Measurements from ENCODE around the gene FGF21.
A peak's percentile ranks its signal among the peaks of the same experiment; 100 is the strongest.
"Not testable (repeated sequence)": the region's sequence is repeated elsewhere in the genome, so short reads cannot be mapped to it uniquely, and the experiment has no call there.

Gene FGF21, protein sequence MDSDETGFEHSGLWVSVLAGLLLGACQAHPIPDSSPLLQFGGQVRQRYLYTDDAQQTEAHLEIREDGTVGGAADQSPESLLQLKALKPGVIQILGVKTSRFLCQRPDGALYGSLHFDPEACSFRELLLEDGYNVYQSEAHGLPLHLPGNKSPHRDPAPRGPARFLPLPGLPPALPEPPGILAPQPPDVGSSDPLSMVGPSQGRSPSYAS

DNA sequence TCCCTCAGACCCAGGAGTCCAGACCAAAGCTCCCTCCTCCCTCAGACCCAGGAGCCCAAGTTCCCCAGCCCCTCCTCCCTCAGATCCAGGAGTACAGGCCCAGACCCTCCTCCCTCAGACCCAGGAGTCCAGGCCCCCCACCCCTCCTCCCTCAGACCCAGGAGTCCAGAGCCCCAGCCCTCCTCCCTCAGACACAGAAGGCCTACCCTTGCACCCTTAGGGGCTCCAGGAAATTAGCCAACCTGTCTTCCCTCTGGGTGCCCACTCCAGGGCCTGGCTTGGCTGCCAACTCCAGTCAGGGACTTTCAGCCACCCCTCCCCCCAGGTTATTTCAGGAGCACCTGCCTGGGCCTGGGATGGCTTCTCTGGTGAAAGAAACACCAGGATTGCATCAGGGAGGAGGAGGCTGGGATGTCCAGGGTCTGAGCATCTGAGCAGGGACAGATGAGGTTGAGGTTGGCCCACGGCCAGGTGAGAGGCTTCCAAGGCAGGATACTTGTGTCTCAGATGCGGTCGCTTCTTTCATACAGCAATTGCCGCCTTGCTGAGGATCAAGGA lies at the start of gene FGF21:
Gene FGF21, plus strand, starts transcription at position 441 of the 558 bp plus-strand sequence. CDS start 713 bp downstream, outside the sequence.
- DNase-seq, result no peak

DNA sequence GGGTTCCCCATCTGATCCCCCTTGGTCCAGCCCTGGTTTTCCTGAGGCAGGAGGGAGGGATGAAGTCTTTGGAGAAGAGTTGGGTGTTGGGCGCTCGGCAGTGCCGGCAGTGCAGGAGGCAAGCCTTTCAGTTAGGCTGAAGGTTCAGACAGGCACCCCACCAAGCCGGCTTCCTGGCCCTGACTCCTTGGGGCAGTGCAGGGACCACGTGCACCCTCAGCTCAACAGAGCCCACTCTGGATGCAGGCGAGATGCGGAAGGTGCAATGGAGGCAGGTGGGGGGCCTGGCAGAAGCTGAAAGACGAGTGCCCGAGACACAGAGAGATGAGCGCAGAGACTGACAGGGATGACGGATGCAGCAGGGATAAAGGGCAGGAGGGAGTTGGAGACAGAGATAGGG lies 46.9 kb upstream of the FGF21 start:
- DNase-seq, result no peak

DNA sequence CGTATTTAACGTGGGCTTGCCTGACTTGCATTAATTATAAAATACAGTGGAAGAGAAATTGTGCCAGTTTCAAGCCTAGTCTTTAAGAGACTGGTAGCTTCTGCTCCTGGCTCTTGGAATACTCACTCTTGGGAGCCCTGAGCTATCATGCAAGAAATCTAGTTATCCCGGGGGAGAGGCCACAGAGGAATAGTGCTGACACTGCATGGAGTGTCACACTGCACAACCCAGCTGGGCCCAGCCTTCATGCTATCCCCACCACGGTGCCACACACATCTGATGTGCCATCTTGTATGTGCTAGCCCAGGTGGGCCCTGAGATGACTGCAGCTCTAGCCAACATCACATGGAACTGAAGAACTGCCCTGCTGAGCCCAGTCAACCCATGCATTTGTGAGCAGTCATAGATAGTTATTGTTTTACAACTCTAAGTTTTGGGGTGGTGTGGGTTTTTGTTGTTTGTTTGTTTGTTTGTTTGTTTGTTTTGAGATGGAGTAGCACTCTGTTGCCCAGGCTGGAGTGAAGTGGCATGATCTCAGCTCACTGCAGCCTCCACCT lies 44.1 kb upstream of the FGF21 start:
- DNase-seq, result no peak

DNA sequence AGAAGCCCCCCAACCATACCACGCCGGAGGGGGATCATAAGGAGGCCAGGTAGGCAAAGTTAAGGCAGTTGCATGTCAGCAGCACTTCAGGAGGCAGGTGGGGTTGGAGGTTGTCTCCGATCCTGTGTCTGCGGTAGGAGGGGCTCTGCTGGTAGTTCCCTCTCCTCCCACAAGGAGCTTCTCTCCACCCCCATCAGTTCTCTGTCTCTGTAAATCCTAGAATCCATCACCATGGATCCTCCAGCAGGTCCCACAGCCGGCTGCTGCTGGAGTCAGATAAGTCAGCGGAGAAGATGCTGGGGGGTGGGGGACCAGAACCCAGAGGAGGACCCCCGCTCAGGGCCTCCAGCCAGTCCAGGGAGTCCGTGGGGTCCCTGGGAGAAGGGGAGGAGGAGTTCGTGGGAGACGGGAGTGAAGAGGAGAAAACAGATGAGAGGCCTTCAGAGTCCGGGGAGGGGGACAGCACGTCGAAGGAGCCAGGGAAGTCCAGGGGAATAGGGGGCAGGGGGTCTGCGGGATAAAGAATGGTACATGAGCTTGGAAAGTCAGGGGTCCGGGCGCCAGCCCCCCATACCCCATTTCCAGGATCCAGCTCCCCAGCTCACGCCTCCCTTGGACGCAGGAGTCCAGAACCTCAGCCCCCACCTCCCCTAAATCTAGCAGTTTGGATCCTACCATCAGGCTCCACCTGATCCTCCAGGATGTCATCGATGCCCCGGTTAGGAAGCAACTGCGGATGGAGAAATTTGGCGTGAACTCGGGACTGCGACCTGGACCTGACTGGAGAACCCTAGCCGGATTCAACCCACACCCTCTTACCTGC lies 42.1 kb upstream of the FGF21 start:
- DNase-seq, result no peak

DNA sequence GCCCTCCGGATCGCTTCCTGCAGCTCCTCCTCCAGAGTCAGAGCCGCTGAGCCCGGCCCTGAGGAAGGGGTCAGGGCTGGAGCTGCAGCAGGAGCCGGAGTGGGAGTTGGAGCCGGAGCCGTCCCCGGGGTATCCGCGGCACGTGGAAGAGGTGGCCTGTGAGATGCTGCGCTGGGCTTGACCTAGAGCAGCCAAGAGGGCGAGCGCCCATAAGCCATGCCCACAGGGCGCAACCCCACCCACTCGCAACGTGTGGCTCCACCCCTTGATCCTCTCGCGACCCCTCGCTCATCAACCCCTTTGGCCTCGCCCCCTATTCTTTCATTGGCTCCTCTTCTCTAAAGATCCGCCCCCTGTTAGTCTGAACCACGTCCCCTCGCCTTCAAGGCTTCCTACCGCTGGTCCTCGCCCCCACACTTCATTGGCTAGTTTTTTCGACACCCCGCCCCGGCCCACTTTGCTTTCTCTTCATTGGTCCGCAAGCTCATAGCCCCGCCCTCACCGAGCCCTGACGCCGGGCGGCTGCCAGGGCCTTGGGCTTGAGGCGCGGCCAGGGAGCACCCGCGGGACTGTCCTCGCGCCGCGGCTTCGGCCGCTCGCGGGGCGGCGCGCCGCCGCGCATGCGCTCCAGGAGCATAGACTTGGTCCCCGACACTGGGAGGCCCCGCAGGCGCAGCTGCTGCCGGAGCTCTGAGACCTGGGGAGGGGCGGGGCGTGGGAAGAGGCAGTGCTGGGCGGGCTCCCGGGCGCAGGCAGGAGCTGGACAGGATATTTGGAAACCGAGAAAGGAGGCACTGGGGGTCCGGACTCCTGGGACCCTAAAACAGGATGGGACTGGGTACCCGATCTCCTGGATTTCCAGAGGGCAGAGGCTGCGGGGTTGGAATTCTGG lies 41.2 kb upstream of the FGF21 start:
- DNase-seq, result peak; percentile 98

DNA sequence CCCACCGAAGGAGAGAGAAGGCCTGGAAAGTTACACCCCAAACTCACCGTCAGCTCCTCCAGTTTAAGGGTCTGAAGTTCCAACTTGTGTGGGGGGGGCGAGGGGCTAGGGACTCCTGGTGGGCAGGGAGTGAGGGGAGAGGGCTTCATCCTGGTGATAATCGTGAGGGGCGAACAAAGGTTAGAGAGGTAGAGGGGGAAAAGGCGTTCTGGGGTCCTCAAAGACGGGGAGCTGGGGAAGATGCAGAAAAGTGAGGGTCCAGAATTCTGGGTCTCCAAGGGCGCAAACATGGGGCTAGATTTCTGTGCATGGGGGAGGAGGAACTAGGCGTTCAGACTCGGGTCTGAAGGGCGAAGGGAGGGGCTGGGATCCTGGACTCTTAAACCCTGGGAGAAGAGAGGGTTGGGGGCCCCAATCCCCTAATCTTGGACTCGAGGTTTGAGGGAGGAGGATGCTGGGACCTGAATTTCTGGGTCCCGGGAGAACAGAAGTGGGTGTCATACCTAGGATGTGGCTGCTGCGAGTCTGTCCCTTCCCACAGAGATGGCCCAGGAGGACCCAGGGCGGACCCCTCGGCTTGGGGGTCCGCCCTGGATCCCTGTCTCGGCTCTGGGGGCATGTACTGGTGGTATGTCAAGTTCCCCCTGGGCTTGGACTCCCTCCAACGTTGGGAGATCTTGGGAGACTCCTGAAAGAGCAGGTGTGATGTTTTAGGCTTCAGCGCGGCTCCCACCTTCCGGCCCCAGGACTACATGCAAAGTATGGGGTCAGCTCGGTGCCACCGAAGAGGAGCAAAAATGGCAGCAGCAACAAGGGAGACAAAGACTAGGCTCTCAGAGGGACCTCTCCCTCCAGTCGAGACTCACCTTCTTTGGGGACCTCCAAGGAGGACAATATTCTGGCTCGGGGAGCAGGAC lies 40.3 kb upstream of the FGF21 start:
- no peak for DNase-seq

DNA sequence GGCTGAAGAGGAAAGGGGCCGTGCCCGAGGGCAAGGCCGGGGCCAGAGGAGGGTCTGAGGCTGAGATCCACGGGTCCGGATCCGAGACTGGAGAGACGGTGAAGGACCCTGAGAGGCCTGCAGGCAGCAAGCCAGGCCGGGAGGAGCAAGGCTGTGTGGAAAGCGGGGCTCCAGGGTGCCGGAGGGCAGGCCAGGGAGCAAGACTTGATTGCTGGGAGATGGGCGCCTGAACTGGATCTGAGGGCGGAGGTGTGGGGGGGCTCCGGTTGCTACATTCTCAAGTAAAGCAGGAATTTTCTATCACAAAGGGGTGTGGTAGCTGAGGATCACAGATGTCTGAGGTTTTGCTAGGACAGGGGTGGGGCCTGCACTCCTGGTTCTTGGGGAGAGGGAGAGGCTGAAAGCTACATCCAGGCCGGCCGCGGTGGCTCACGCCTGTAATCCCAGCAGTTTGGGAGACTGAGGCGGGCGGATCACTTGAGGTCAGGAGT lies 39.6 kb upstream of the FGF21 start:
- peak; percentile 17 for DNase-seq

DNA sequence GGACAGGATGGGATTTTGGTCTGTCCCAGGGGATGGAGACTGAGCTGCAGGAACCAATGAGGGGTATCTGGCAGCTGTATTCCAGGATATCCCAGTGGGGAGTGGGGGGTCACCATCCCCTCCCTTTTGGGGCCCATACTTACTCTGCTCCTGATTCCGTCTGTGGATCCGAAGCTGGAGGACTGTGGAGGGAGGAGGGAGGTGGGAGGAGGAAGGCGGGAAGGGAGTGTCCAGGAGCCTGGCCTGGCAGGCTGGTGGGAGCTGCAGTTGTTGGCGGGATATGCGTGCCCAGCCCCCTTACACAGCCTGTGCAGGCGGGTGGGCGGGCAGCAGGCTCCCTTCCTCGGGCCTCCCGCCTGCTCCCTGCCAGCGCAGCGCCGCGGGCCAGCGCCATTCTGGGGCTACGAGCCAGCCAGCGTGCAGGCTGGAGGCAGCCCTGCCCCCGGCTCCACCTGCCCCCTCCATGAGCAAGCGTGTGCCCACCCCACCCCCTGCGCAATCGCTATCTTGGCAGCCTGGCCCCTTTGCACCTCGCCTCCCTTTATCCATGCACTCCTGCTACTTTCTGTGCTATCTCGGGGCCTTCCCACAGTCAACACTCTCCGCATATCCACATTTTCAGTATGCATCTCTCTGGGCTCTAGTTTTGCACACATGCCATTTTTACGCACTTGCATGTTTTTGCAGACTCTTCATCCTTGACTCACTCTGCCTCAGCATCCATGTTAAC lies 38.6 kb upstream of the FGF21 start:
- peak; percentile 74 for DNase-seq

DNA sequence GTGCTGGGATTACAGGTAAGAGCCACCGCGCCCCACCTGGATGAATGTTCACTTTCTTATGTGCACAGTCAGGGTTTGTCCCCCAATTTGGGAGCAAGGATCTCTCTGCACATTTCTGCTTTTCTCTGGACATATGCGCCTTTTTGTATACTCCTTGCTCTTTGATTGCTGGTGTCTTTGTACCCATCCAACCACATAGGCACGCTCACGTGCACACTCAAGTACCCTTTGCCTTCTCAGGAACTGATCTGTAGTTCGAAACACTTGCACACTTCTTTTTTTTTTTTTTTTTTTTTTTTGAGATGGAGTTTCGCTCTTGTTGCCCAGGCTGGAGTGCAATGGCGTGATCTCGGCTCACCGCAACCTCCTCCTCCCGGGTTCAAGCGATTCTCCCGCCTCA lies 37.2 kb upstream of the FGF21 start:
- DNase-seq, result not testable (repeated sequence)

DNA sequence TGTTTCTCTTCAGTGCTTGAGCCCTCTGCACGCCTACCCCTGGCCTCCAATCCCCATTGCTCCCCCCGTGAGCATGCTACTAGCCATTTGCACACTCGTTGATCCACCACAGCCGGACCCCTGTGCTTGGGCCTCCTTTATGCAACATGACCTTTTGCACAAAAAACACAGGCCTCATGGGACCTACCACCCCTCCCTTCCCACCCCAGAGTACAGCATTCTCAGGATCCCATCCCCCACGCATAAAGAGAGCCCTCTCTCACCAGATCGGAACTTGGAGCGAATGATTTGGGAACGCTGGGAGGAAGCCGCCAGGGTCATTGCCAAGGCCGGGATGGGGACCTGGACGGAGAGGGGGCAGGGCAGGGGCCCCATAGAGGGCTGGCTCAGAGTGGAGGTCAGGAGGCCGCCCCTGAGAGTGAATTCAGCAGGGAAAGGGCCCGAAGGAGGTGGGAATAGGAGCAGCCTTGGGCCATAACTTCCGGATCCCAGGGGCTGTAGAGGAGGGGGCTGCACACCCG lies 36.6 kb upstream of the FGF21 start:
- DNase-seq, result no peak

DNA sequence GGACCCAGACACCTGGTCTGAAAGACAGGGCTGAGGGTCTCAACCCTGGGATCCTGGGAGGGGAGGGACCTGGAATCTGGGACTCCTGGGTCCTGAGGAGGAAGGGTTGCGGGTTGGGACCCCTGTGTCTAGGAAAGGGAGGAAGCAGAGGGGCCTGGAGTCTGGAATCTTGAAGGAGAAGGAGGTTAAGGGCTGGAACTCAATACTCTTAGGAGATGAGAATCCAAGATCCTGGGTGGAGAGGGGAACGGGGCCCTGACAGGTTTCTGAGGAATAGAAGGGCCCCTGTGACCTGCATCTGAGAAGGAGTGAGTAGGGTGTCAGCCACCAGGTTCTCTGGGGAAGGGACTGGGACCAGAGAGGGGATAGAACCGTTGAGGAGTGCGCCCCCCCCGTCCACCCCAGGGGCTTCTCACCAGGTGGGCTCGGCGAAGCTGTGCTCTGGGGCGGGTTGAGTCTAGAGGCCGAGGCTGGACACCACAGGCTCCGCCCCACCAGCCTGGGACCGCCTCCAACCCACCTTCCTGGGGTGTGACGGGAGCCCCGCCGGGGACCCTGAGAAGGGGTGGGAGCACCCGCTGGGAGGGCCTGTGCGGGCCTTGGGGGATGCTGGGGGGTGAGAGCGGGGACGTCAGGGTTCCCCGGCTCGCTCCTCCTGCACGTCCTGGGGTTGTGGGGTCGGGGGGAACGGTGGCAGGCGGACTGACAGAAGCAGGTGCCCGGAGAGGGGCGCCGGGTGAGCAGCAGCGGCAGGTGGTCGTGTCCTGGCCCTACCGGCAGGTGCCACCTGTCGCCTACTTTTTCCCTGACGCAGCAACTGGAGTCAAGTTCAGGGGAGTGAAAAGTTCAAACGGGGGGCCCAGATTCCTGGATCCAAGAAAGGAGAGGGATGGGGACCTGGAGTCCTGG lies 35.8 kb upstream of the FGF21 start, which contains the start of gene MAMSTR:
Gene MAMSTR, minus strand, starts transcription at position 463 of the 909 bp plus-strand sequence. CDS start 694 bp downstream, outside the sequence.
- no peak for DNase-seq

DNA sequence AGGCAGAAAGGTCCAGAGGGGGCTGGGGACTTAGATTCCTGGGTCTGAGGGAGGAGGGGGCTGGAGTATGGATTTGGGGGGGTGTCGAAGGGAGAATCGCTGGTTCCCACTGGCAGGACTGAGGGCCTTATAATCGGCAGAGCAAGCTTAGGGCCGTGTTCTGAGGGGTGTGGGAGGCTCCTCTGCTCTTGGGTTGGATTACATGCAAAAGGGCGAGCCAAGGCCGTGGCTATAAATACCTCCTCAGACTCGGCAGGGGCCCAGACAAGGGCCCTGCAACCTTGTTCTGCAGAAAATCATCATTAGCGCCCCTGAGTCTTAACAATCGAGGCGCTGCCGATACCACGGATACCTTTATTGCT lies 35.1 kb upstream of the FGF21 start:
- DNase-seq, result no peak

DNA sequence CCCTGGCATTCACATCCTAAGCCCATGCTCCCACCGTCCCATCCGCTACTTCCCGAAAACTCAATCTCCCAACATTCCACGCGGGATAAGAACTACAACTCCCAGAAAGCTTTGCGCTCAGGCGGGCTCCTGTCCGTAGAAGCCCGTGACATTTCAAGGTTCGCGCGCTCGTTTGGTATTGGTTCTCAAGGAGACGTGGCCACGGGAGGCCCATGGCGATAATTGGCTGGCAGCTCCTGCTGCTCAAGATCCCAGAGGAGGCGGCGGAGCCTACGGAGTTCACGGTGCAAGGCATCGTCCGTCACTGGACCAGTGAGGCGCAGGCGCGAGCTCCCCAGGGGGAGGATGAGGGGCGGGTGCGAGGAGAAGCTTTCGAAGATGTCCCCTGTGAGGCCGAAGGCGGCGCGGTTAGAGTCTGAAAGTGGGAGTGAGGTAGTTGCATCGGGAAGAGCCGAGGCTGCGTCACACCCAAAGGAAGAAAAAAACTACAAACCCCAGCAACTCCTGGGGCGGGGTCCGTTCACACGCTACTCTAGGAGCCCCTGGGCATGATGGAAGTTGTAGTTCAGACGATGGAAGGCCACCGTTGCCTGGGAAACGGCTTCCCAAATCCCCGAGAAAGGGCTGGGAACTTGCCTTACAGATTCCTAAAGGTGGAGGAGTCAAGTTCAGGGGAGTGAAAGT lies 34.6 kb upstream of the FGF21 start:
- peak; percentile 96 for DNase-seq

DNA sequence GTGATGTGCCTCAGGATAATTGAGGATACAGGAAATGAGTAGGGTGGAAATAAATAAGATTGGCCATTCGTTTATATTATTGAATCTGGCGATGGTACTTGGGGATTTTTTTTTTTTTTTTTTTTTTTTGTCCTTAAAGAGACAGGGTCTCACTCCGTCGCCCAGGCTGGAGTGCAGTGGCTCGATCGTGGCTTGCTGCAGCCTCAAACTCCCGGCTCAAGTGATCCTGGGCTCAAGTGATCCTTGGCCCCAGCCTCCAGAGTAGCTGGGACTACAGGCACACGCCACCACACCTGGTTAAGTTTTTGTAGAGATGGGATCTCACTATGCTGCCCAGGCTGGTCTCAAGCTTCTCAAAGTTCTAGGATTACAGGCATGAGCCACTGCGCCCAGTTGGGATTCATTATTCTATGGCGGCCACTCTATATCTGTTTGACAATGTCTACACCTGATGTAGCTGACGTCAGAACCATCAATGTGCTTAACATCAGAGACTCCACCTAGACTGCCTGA lies 33.1 kb upstream of the FGF21 start:
- no peak for DNase-seq

DNA sequence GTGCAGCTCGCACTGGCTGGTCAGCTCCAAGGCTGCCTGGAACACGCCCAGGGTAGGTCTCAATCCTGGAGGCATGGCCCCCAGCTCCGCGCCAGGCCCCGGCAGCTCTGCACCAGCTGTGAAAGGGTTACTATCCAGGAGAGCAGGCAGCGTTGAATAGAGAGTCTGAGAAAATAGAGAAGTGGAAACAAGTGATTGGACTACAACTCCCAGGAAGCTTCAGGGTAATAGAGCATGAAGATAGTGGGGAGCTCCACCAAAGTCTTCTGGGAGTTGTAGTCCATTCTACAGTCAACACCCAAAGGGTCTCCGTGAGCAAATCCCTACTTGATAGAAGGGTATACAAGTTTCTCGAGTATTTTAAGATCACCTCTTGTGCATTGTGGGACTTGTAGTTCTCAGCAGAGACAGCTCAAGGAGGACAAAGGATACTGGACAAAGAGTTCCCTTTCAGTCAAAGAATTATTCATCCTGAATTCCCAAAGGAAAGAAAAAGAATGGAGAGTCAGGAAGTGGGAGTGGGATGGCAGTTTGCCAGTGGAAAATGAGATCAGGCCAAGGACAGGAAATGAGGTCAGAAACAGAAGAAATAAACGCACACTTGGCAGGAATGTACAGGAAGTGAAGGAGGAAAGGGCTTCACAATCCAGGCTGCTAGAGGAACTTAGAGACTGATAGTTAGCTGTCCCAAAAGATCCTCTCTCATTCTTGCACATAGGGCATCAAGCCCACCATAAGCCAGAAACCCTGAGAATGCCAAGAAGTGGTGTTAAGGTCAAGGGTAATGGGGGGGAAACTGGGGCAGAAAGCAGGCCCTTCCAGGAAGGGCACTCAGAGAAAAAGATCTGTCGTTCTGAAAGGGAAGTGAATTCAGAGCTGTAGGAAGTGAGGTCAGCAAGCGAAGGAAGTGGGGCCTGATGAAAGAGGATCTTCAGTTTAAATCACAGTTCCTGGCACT lies 30.2 kb upstream of the FGF21 start:
- DNase-seq, result no peak

DNA sequence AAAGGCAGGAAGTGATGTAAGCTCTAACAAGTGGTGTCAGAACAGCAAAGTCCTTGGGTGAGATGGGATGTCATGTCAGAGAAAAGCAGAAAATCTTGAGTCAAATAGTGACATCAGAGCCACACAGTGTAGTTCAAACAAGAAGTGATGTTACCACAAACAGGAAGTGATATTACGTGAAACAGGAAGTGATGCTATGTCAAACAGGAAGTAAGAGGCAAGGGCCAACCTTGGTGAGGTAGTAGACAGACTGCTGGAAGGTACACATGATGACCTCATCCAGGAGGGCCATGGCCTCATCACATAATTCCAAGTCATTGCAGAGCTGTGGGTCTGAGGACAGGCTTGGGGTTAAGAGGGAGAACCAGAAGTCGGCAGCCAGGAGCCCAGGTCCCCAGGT lies 28.8 kb upstream of the FGF21 start:
- DNase-seq, result no peak

Measured in NCI-H2227 treated with DMSO at 0.1 percent for 48 hours (cell line).